ENCODE data around the gene C8B. TPM values are rescaled to one million over a fixed set of nuclear protein-coding genes. Genes with fewer than 3 reads are reported as not detected.

Gene C8B
- total RNA-seq, 1 donor from 2014 or later, result not detected

- DNase-seq (ENCODE audit: missing footprints) (no peak), ATAC-seq (no peak)
- intact Hi-C loops (cut with DNase I), result no loop called here
Observed at GRCh38 chr1:56911098-56911938, 54.5 kb downstream of the C8B start.

GRCh38 chr1:56910441-56910985 lies 55.3 kb downstream of the C8B start:
- intact Hi-C loops (cut with DNase I), result no loop called here
- no peak for DNase-seq (ENCODE audit: missing footprints)
- ATAC-seq, result peak; percentile 78

GRCh38 chr1:56908619-56909221 lies 57.1 kb downstream of the C8B start:
- no peak for ATAC-seq
- intact Hi-C loops (cut with DNase I), result no loop called here

GRCh38 chr1:56905667-56906066 lies 60.1 kb downstream of the C8B start:
- DNase-seq (ENCODE audit: missing footprints), result no peak
- no peak for ATAC-seq
- intact Hi-C loops (cut with DNase I), result no loop called here

More at GRCh38 chr1:56908619-56909221, 57.1 kb downstream of the C8B start:
- DNase-seq (ENCODE audit: missing footprints), result no peak

GRCh38 chr1:56904663-56905397 lies 61.0 kb downstream of the C8B start:
- DNase-seq (ENCODE audit: missing footprints) (no peak), ATAC-seq (no peak)
- intact Hi-C loops (cut with DNase I), result no loop called here

GRCh38 chr1:56903778-56904177 lies 62.0 kb downstream of the C8B start:
- ATAC-seq (no peak), DNase-seq (ENCODE audit: missing footprints) (no peak)
- intact Hi-C loops (cut with DNase I), result no loop called here

- DNase-seq (ENCODE audit: missing footprints), result no peak
- intact Hi-C loops (cut with DNase I), result no loop called here
- no peak for ATAC-seq
Observed at GRCh38 chr1:56901716-56902115, 64.1 kb downstream of the C8B start.

- intact Hi-C loops (cut with DNase I), result no loop called here
- DNase-seq (ENCODE audit: missing footprints) (no peak), ATAC-seq (no peak)
Observed at GRCh38 chr1:56898879-56899278, 66.9 kb downstream of the C8B start.

GRCh38 chr1:56898005-56898373 lies 67.8 kb downstream of the C8B start:
- intact Hi-C loops (cut with DNase I), result no loop called here
- DNase-seq (ENCODE audit: missing footprints) (no peak), ATAC-seq (no peak)

GRCh38 chr1:56897150-56898004 lies 68.4 kb downstream of the C8B start:
- ATAC-seq, result peak; percentile 65
- no peak for DNase-seq (ENCODE audit: missing footprints)
- intact Hi-C loops (cut with DNase I), result no loop called here

- DNase-seq (ENCODE audit: missing footprints) (no peak), ATAC-seq (no peak)
- intact Hi-C loops (cut with DNase I), result no loop called here
Observed at GRCh38 chr1:56894014-56894413, 71.8 kb downstream of the C8B start.

GRCh38 chr1:56890229-56890628 lies 75.6 kb downstream of the C8B start:
- intact Hi-C loops (cut with DNase I), result no loop called here
- DNase-seq (ENCODE audit: missing footprints) (no peak), ATAC-seq (no peak)

GRCh38 chr1:56881417-56881816 lies 84.4 kb downstream of the C8B start:
- intact Hi-C loops (cut with DNase I), result no loop called here
- DNase-seq (ENCODE audit: missing footprints) (no peak), ATAC-seq (no peak)

GRCh38 chr1:56880774-56881173 lies 85.0 kb downstream of the C8B start:
- DNase-seq (ENCODE audit: missing footprints) (no peak), ATAC-seq (no peak)
- intact Hi-C loops (cut with DNase I), result no loop called here

Other genes starting within 250 kb of the C8B start
- gene FYB2, start 146.6 kb downstream of the C8B start, total RNA-seq, result 14.0 TPM
- gene C8A, start 111.2 kb downstream of the C8B start, total RNA-seq, result not detected